GM18868 (cell line): Measurements from ENCODE around the gene OR51F2.
"Not testable (repeated sequence)": the region's sequence is repeated elsewhere in the genome, so short reads cannot be mapped to it uniquely, and the experiment has no call there.

Experiments
- ATAC-seq: cut with Tn5 transposase; IDR thresholded peaks from one replicate; pipeline ENCODE4 v1.9.1; 2021; ENCODE audit warnings: mild to moderate bottlenecking, moderate library complexity; ENCODE audit not compliant: unreplicated experiment

Gene OR51F2

GRCh38 chr11:4821021-4821420 is at the start of gene OR51F2:
Gene OR51F2, plus strand, starts transcription at chr11:4821321. Its CDS starts 101 bp downstream, at chr11:4821422.
- no peak for ATAC-seq

GRCh38 chr11:4782454-4782853 is 38.7 kb upstream of the OR51F2 start:
- no peak for ATAC-seq

GRCh38 chr11:4797206-4797605 is 23.9 kb upstream of the OR51F2 start:
- ATAC-seq = no peak

GRCh38 chr11:4798427-4799183 is 22.5 kb upstream of the OR51F2 start:
- ATAC-seq = no peak

GRCh38 chr11:4801316-4801715 is 19.8 kb upstream of the OR51F2 start:
- not testable (repeated sequence) for ATAC-seq

GRCh38 chr11:4804280-4804679 is 16.8 kb upstream of the OR51F2 start, which contains the start of gene OR52R1:
Gene OR52R1, minus strand, starts transcription at chr11:4804380. Its CDS starts 0 bp downstream, at chr11:4804380.
- no peak for ATAC-seq

- no peak for ATAC-seq
Measured at GRCh38 chr11:4808476-4808875, 12.6 kb upstream of the OR51F2 start.

GRCh38 chr11:4809246-4809645 is 11.9 kb upstream of the OR51F2 start:
- ATAC-seq = no peak

- ATAC-seq = no peak
Measured at GRCh38 chr11:4825132-4825531, 4.0 kb downstream of the OR51F2 start.

GRCh38 chr11:4826425-4826824 is 5.3 kb downstream of the OR51F2 start:
- ATAC-seq = no peak

- ATAC-seq = no peak
Measured at GRCh38 chr11:4830346-4830745, 9.2 kb downstream of the OR51F2 start.

GRCh38 chr11:4830909-4831308 is 9.8 kb downstream of the OR51F2 start:
- ATAC-seq = no peak

- no peak for ATAC-seq
Measured at GRCh38 chr11:4839851-4840549, 18.9 kb downstream of the OR51F2 start.

GRCh38 chr11:4848908-4849532 is 27.9 kb downstream of the OR51F2 start, which contains the start of gene OR51S1:
Gene OR51S1, minus strand, starts transcription at chr11:4849208. Its CDS starts 0 bp downstream, at chr11:4849208.
- ATAC-seq = no peak

GRCh38 chr11:4851033-4851432 is 29.9 kb downstream of the OR51F2 start:
- ATAC-seq = no peak

GRCh38 chr11:4854286-4854685 is 33.2 kb downstream of the OR51F2 start:
- ATAC-seq = not testable (repeated sequence)

- ATAC-seq = no peak
Measured at GRCh38 chr11:4862447-4863236, 41.5 kb downstream of the OR51F2 start.

GRCh38 chr11:4863876-4864275 is 42.8 kb downstream of the OR51F2 start:
- ATAC-seq = no peak

GRCh38 chr11:4865855-4866254 is 44.7 kb downstream of the OR51F2 start:
- no peak for ATAC-seq
